Neural cell (in vitro differentiated cells): ENCODE data around the gene WDR37. TPM values are rescaled to one million over a fixed set of nuclear protein-coding genes. Genes with fewer than 3 reads are reported as not detected.

ENCODE experiments used
- H2AFZ ChIP-seq: fragments of 200-600, 300-800 bp; sonication (generic), shearing (Covaris generic); 2 replicates; pipeline ENCODE4 v1.6.0; 2014; ENCODE audit warnings: low read depth, mild to moderate bottlenecking, antibody characterized with exemption, low read length, moderate library complexity
- H3F3A ChIP-seq: fragments of 200-600 bp; shearing (Covaris generic); 2 replicates; pipeline ENCODE4 v1.6.1; 2016; ENCODE audit warnings: mild to moderate bottlenecking, moderate library complexity, mixed read lengths, antibody characterized with exemption, low read length; ENCODE audit not compliant: insufficient read depth, poor library complexity, severe bottlenecking
- H3K27ac ChIP-seq: fragments of 200-600, 300-800 bp; sonication (generic), shearing (Covaris generic); 2 replicates; pipeline ENCODE4 v1.5.1; 2014; ENCODE audit warnings: mild to moderate bottlenecking, low read length, moderate library complexity
- H3K27me3 ChIP-seq: fragments of 300-800, 200-600 bp; sonication (generic), shearing (Covaris generic); 2 replicates; pipeline ENCODE4 v1.6.0; 2014; ENCODE audit warnings: mild to moderate bottlenecking, low read depth, low read length, moderate library complexity; ENCODE audit not compliant: insufficient read depth
- H3K36me3 ChIP-seq: fragments of 300-800, 200-600 bp; sonication (generic), shearing (Covaris generic); 2 replicates; pipeline ENCODE4 v1.5.1; 2014; ENCODE audit warnings: mild to moderate bottlenecking, antibody characterized with exemption, low read length, moderate library complexity; ENCODE audit not compliant: insufficient read depth
- H3K4me2 ChIP-seq: fragments of 300-800, 200-600 bp; sonication (generic), shearing (Covaris generic); 2 replicates; pipeline ENCODE4 v1.6.0; 2014; ENCODE audit warnings: mild to moderate bottlenecking, low read length
- H3K4me3 ChIP-seq: fragments of 300-800, 200-600 bp; sonication (generic), shearing (Covaris generic); 2 replicates; pipeline ENCODE4 v1.5.1; 2014; ENCODE audit warnings: mild to moderate bottlenecking, low read length, moderate library complexity
- H3K79me2 ChIP-seq: fragments of 200-600 bp; shearing (Covaris generic); replicated peaks from 2 replicates; pipeline ENCODE4 v1.6.0; 2014; ENCODE audit warnings: mild to moderate bottlenecking, low read length, moderate library complexity; ENCODE audit not compliant: insufficient read depth
- H3K9ac ChIP-seq: fragments of 300-800, 200-600 bp; sonication (generic), shearing (Covaris generic); 2 replicates; pipeline ENCODE4 v1.6.1; 2016; ENCODE audit warnings: mild to moderate bottlenecking, low read length, mixed read lengths
- H3K9me2 ChIP-seq: fragments of 200-600 bp; shearing (Covaris generic); 2 replicates; pipeline ENCODE4 v1.6.1; 2016; ENCODE audit warnings: mild to moderate bottlenecking, low read length, mixed read lengths; ENCODE audit not compliant: insufficient read depth
- H3K9me3 ChIP-seq: fragments of 200-600, 300-800 bp; sonication (generic), shearing (Covaris generic); 2 replicates; pipeline ENCODE4 v1.6.1; 2016; ENCODE audit warnings: mild to moderate bottlenecking, mixed run types, low read length, moderate library complexity, mixed read lengths
- H4K20me1 ChIP-seq: fragments of 200-600 bp; shearing (Covaris generic); 2 replicates; pipeline ENCODE4 v1.6.1; 2016; ENCODE audit warnings: mild to moderate bottlenecking, mixed run types; ENCODE audit not compliant: insufficient read depth
- CTCF ChIP-seq: fragments of 450-650 bp; IDR thresholded peaks from 2 replicates; pipeline ENCODE4 v1.5.1; 2014; ENCODE audit warnings: antibody characterized with exemption, mild to moderate bottlenecking, moderate library complexity; ENCODE audit not compliant: poor library complexity, severe bottlenecking
- EP300 ChIP-seq: fragments of 450-650 bp; conservative IDR thresholded peaks from 2 replicates; pipeline ENCODE4 v1.6.1; 2014; ENCODE audit warnings: antibody characterized with exemption, mild to moderate bottlenecking, moderate library complexity; ENCODE audit not compliant: poor library complexity, severe bottlenecking
- EZH2 ChIP-seq: fragments of 200-600, 300-800 bp; shearing (Covaris generic), sonication (generic); IDR thresholded peaks from 2 replicates; pipeline ENCODE4 v1.6.1; 2014; ENCODE audit warnings: antibody characterized with exemption, low read length, borderline replicate concordance, mild to moderate bottlenecking; ENCODE audit not compliant: insufficient read depth, poor library complexity, severe bottlenecking
- MXI1 ChIP-seq: fragments of 450-650 bp; conservative IDR thresholded peaks from 2 replicates; pipeline ENCODE4 v1.6.1; 2014; ENCODE audit warnings: antibody characterized with exemption, mild to moderate bottlenecking; ENCODE audit not compliant: poor library complexity, severe bottlenecking
- POLR2AphosphoS5 ChIP-seq: IDR thresholded peaks from 2 replicates; pipeline ENCODE4 v1.6.1; 2012
- RAD21 ChIP-seq: fragments of 450-650 bp; conservative IDR thresholded peaks from 2 replicates; pipeline ENCODE4 v1.6.1; 2014; ENCODE audit warnings: antibody characterized with exemption, mild to moderate bottlenecking, moderate library complexity
- REST ChIP-seq: IDR thresholded peaks from 2 replicates; pipeline ENCODE4 v1.6.1; 2012; ENCODE audit warnings: borderline replicate concordance
- SMC3 ChIP-seq: fragments of 450-650 bp; conservative IDR thresholded peaks from 2 replicates; pipeline ENCODE4 v1.6.1; 2014; ENCODE audit warnings: antibody characterized with exemption, mild to moderate bottlenecking, moderate library complexity; ENCODE audit not compliant: poor library complexity
- TAF1 ChIP-seq: IDR thresholded peaks from 2 replicates; pipeline ENCODE4 v1.6.1; 2012; ENCODE audit warnings: low read depth
- polyA plus RNA-seq: library from polyadenylated mRNA; depleted of rRNA; stranded (reverse); fragments of >200 nt; gene quantifications from 2 replicates; pipeline ENCODE4 v1.2.3, GENCODE V29; 2014

The WDR37 gene
- polyA plus RNA-seq, 1 donor from 2014 or later, result 32.3 TPM

- no peak overlapping the region for H3K9ac ChIP-seq
- TF ChIP-seq RAD21 (no peak), EZH2 (no peak), CTCF (no peak), MXI1 (no peak), POLR2AphosphoS5 (no peak), EP300 (no peak), REST (no peak), TAF1 (no peak), SMC3 (no peak)
- H4K20me1 ChIP-seq, result no peaks in the 10 kb centered on the region
- no peak overlapping the region for H3K27ac ChIP-seq
- H3K9me3 ChIP-seq, result no peaks in the 10 kb centered on the region
- H3K9me2 ChIP-seq, result no peaks in the 10 kb centered on the region
- no peaks in the 10 kb centered on the region for H3K27me3 ChIP-seq
- H2AFZ ChIP-seq, result no peak overlapping the region
- no peaks in the 10 kb centered on the region for H3F3A ChIP-seq
- H3K4me3 ChIP-seq, result no peak overlapping the region
- no peaks in the 10 kb centered on the region for H3K36me3 ChIP-seq
- H3K79me2 ChIP-seq, result no peaks in the 10 kb centered on the region
- no peak overlapping the region for H3K4me2 ChIP-seq
Observed at GRCh38 chr10:1141701-1142100, 85.5 kb downstream of the WDR37 start.

- no peaks in the 10 kb centered on the region for H3K9me3 ChIP-seq
- no peak overlapping the region for H3K4me3 ChIP-seq
- H3K4me2 ChIP-seq, result no peak overlapping the region
- no peak overlapping the region for H3K9ac ChIP-seq
- H3F3A ChIP-seq, result no peaks in the 10 kb centered on the region
- H4K20me1 ChIP-seq, result no peaks in the 10 kb centered on the region
- H3K27ac ChIP-seq, result no peak overlapping the region
- H2AFZ ChIP-seq, result no peak overlapping the region
- no peaks in the 10 kb centered on the region for H3K27me3 ChIP-seq
- H3K79me2 ChIP-seq, result no peaks in the 10 kb centered on the region
- TF ChIP-seq MXI1 (no peak), POLR2AphosphoS5 (no peak), REST (no peak), EZH2 (no peak), SMC3 (no peak), CTCF (no peak), RAD21 (no peak), TAF1 (no peak), EP300 (no peak)
- no peaks in the 10 kb centered on the region for H3K36me3 ChIP-seq
- H3K9me2 ChIP-seq, result no peaks in the 10 kb centered on the region
Observed at GRCh38 chr10:1142596-1142995, 86.4 kb downstream of the WDR37 start.
